ENCODE results near the gene CYP27A1.

The CYP27A1 gene

DNA sequence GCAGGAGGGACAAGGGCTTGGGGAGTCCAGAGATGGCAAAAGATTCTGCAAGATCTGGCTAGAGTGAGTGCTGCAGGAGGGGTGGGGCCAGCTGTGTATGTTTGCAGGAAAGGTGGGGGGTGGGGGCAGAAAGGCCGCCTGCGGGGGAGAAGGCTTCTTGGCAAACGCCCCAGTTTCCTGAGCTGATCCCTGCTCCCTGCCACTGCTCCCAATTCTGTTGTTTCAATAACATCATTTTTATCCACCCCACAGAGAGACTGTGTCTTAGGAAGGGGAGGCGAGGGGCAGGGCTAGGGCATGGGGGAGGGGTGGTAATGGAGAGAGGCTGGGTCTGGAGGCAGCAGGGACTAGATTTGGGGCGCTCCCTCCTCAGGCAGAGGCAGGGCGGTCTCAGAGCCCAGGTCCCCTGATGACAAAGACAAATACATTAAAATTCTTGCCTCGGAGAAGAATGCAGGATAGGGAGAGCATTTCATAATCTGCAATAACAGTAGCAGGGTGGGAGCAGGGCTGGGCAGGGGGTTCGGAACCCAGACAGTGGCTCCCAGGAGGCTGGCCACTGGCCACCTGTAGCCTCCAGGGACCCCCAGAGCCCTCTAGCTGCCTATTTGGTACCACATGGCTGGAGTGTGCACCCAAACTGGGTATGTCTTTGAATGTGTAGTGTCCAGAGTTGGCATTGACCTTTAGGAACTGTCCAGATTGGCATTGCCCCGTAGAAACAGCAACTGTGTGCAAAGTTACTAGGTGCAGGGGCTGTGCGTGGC, 75.6 kb downstream of the CYP27A1 start (continued):
- TF ChIP-seq, protein P1, sequence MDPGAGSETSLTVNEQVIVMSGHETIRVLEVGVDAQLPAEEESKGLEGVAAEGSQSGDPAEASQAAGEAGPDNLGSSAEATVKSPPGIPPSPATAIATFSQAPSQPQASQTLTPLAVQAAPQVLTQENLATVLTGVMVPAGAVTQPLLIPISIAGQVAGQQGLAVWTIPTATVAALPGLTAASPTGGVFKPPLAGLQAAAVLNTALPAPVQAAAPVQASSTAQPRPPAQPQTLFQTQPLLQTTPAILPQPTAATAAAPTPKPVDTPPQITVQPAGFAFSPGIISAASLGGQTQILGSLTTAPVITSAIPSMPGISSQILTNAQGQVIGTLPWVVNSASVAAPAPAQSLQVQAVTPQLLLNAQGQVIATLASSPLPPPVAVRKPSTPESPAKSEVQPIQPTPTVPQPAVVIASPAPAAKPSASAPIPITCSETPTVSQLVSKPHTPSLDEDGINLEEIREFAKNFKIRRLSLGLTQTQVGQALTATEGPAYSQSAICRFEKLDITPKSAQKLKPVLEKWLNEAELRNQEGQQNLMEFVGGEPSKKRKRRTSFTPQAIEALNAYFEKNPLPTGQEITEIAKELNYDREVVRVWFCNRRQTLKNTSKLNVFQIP (CRISPR knock-in tag; IDR thresholded peaks at IDR 0.05; ENCODE audit: borderline replicate concordance, low read depth) = no peak
- TF ChIP-seq ZNF565 (CRISPR knock-in tag; conservative IDR thresholded peaks at IDR 0.05; ENCODE audit: low read depth) (no peak), ZFP3 (CRISPR knock-in tag; IDR thresholded peaks at IDR 0.05) (no peak), ZFP30 (CRISPR knock-in tag; IDR thresholded peaks at IDR 0.05) (no peak), GLIS3 (CRISPR knock-in tag; IDR thresholded peaks at IDR 0.05) (no peak), ZNF70 (CRISPR knock-in tag; IDR thresholded peaks at IDR 0.05) (no peak)
- TF ChIP-seq, protein P2, sequence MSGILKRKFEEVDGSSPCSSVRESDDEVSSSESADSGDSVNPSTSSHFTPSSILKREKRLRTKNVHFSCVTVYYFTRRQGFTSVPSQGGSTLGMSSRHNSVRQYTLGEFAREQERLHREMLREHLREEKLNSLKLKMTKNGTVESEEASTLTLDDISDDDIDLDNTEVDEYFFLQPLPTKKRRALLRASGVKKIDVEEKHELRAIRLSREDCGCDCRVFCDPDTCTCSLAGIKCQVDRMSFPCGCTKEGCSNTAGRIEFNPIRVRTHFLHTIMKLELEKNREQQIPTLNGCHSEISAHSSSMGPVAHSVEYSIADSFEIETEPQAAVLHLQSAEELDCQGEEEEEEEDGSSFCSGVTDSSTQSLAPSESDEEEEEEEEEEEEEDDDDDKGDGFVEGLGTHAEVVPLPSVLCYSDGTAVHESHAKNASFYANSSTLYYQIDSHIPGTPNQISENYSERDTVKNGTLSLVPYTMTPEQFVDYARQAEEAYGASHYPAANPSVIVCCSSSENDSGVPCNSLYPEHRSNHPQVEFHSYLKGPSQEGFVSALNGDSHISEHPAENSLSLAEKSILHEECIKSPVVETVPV (CRISPR knock-in tag; IDR thresholded peaks at IDR 0.05) = no peak

DNA sequence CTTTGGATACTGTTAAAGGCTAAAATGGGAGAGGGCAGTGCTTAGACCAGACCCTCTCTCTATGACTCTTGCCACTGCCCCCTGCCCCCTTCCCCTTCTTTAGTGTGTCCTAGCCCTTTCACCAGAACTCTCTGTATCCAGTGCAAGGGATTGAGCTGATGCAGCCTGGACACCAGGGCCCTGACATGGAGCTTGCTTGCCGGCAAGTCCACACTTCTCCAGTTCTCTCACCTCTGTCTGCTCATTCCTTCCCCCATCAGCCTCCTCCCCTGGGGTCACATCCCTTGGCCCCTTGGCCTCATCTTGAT, 76.1 kb downstream of the CYP27A1 start:
- TF ChIP-seq, protein P2 (CRISPR knock-in tag; IDR thresholded peaks at IDR 0.05) = no peak
- TF ChIP-seq ZNF8 (CRISPR knock-in tag; IDR thresholded peaks at IDR 0.05) (no peak), BACH2 (CRISPR knock-in tag; IDR thresholded peaks at IDR 0.05; ENCODE audit: borderline replicate concordance) (no peak), ESRRG (CRISPR knock-in tag; IDR thresholded peaks at IDR 0.05) (no peak), ARNTL (CRISPR knock-in tag; IDR thresholded peaks at IDR 0.05; ENCODE audit: borderline replicate concordance, low read depth) (no peak), ZFP3 (CRISPR knock-in tag; IDR thresholded peaks at IDR 0.05) (no peak), CSDC2 (CRISPR knock-in tag; IDR thresholded peaks at IDR 0.05) (no peak), ZNF565 (CRISPR knock-in tag; conservative IDR thresholded peaks at IDR 0.05; ENCODE audit: low read depth) (no peak)
- TF ChIP-seq, protein P3, sequence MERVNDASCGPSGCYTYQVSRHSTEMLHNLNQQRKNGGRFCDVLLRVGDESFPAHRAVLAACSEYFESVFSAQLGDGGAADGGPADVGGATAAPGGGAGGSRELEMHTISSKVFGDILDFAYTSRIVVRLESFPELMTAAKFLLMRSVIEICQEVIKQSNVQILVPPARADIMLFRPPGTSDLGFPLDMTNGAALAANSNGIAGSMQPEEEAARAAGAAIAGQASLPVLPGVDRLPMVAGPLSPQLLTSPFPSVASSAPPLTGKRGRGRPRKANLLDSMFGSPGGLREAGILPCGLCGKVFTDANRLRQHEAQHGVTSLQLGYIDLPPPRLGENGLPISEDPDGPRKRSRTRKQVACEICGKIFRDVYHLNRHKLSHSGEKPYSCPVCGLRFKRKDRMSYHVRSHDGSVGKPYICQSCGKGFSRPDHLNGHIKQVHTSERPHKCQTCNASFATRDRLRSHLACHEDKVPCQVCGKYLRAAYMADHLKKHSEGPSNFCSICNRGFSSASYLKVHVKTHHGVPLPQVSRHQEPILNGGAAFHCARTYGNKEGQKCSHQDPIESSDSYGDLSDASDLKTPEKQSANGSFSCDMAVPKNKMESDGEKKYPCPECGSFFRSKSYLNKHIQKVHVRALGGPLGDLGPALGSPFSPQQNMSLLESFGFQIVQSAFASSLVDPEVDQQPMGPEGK (CRISPR knock-in tag; IDR thresholded peaks at IDR 0.05; ENCODE audit: borderline replicate concordance) = no peak
- no peak for ATAC-seq

DNA sequence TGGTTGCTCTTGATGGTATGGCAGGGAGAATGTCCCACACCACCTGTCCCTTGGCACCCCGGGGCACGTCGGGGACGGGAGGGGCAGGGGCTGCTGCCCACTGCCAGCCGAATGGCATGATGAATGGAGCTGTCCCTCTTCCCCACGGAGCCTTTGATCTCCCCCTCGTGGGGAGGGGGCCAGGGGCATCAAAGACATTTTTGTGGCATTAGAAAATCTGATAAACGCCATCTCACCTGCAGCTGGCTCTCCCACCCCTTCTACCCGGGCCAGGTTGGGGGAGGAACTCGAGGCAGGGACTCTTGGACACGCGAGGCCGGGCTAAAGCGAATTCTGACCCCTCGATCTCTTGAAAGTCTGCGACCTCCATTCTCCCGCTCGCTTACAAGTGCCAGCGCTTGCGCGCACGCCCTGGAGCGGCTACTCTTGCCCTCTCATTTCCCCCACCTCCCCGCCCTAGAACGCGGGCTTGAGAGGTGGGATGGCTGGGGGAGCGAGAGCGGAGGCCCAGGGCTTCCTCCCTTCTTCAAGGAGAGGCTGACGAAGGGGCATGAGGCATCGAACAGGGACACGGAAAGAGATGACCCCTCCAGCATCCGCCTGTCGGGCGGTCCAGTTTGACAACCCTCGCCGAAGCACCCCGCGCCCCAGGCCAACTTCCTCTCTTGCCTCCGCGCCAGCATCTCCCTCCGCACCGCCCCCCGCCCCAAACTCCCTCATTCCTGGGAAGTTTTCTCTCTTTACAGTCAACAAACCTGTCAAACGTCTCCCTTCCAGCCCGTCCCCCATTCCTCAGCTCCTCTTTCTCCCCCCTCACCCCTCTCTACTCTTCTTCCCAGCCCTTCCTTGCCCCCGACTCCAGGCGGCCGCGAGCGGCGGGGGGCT, 77.0 kb downstream of the CYP27A1 start:
- no peak for ATAC-seq
- TF ChIP-seq, protein P2 (CRISPR knock-in tag; IDR thresholded peaks at IDR 0.05) = no peak
- TF ChIP-seq SNAI2 (CRISPR knock-in tag; IDR thresholded peaks at IDR 0.05) (no peak), RARB (CRISPR knock-in tag; IDR thresholded peaks at IDR 0.05) (no peak), ZFP3 (CRISPR knock-in tag; IDR thresholded peaks at IDR 0.05) (no peak)

DNA sequence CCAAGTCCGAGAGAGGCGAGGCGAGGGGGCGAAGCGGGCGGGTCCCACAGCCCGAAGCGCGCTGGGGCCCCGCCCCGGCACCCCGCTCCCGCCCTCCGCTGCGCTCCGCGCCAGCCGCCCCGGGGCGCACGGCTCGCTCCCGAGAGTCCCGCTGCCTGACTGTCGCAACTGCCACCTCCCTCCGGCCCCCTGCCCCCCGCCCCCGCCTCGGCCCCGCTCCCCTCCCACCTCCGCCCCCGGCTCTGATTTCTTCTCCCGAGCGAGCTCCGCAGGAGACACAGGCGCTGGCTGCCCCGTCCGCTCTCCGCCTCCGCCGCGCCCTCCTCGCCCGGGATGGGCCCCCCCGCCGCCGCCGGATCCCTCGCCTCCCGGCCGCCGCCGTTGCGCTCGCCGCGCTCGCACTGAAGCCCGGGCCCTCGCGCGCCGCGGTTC, 77.6 kb downstream of the CYP27A1 start, which contains the start of gene WNT6:
WNT6 (plus strand) TSS at position 250 of the 432 bp plus-strand sequence. CDS start 233 bp downstream, outside the sequence.
- ATAC-seq = no peak; the same call in 2 of the 3 replicates
- TF ChIP-seq ZFP3 (CRISPR knock-in tag; IDR thresholded peaks at IDR 0.05) = no peak

Measured in SK-N-SH treated with all-trans-retinoic acid at 6 μM for 48 hours (cell line).